Thyroid gland (tissue), 4 donors: Measurements from ENCODE around the gene PCDH1.

ENCODE experiments used
- CTCF ChIP-seq, 6 experiments: fragments of 200-600 bp in 3 of 6; fragments of 450-650 bp in 3 of 6; sonication (generic) in 3 of 6; IDR thresholded peaks; one replicate each; pipeline ENCODE4 v1.5.1; 2016 to 2019; ENCODE audit warnings: antibody characterized with exemption in 6 of 6, mild to moderate bottlenecking in 2 of 6, inconsistent platforms in 1 of 6, moderate library complexity in 1 of 6
- POLR2A ChIP-seq, 2 donors: fragments of 450-650 bp; IDR thresholded peaks; one replicate each; pipeline ENCODE4 v1.6.1; 2017; ENCODE audit warnings: antibody characterized with exemption in 2 of 2, mild to moderate bottlenecking in 2 of 2, moderate library complexity in 1 of 2

GRCh38 chr5:141840280-141840812 lies 37.9 kb downstream of the PCDH1 start:
- TF ChIP-seq POLR2A (IDR thresholded peaks at IDR 0.05) (no peak), CTCF (IDR thresholded peaks at IDR 0.05) (no peak)
